NCI-H2029 (cell line): ENCODE data around the gene NOS1AP.

ENCODE experiments used
- DNase-seq: peaks from one replicate; lab custom pipeline; 2025; lab: John Stamatoyannopoulos, UW

Gene NOS1AP

DNA sequence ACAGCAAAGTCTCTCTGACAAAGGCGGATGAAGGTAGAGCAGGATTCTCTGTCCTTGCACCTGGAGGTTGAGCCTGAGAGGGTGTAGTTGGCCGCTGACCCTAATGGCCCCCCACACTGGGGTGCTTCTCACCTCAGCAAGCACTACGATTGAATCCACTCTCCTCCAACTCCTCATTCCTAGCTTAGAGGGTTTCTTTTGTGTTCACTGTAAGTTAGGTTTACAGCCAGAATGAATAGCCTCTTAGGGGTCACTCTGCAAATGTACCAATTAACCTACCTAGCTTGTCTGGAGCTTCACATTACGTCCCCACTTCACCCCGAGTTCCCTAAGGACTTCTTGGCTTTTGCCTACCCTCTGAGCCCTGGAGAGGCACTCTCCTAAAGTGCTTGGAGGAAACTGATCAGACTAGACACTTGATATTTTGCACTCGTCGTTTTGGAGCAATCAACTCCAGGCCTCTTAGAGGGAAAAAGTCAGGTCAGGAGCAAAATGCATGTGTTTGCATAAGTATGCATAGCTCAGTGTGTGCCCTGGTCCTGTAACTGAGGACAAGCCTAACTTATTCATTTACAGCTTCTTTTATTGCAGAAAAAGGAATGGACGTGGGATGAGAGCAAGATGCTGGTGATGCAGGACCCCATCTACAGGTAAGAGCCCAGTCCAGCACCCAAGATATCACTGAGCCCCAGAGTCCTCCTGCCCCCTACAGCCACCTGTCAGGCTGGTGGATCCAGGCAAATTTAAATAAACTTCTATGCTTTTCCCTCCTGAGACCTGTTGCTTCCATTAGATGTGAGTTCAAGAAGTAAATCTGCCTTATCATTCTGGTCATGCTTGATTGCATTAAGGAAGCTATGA is 230.8 kb downstream of the NOS1AP start:
- no peak for DNase-seq

- DNase-seq: no peak
These were observed 232.2 kb downstream of the NOS1AP start for GRCh38 chr1:162301696-162302095.

- DNase-seq: no peak
These were observed 233.0 kb downstream of the NOS1AP start for GRCh38 chr1:162302306-162303003.

DNA sequence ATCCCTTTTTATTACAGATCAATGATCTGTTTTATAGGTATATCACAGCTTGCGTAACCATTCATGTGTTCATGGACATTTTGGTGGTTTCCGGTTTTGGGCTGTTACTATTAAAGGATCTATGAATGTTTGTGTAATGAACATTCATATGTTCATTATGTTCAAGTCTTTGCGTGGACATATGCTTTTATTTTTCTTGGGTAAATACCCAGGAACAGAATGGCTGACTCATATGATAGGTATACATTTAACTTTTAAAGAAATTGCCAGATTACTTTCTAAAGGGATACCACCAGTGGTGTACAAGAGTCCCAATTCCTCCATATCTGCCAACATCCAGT is 233.5 kb downstream of the NOS1AP start:
- DNase-seq: no peak

GRCh38 chr1:162304736-162305135 is 235.2 kb downstream of the NOS1AP start:
- DNase-seq: no peak

DNA sequence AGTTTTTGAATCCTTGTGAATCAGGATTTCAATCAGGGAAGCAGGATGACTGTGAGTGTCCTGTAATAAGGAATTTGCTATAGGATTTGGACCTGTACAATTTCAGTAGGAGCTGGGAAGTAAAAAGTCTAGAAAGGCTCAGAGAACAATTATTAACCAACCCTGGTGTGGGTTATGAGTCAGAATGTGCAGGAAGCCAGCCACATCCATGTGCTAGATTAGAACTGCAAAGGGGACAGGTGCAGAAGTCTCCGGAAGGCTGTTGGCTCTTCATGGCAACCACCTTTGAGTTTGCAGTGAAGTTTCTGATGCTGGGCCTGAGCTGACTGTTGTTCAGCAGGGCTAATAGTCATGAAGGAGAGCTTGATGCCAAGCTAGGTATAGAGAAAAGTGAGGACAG is 236.5 kb downstream of the NOS1AP start:
- DNase-seq: no peak

GRCh38 chr1:162310337-162310736 is 240.8 kb downstream of the NOS1AP start:
- DNase-seq: no peak

GRCh38 chr1:162314206-162314605 is 244.7 kb downstream of the NOS1AP start:
- DNase-seq: no peak

DNA sequence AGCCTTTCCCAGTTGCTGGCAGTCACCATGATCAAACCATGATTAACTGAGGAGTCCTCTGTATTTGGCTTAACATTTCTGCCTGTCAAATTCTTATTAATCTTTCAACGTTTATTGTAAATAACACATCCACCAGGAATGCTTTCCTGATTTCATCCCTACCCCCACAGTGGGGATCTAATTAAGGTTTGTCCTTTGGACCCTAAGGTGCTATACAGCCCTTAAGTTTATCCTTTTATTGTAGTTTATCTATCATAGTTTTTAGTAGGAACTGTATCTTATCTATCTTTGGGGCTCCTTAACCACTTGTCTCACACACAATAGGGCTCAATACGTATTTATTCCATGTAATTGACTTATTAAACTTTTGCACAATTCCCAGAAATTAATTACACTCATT is 246.2 kb downstream of the NOS1AP start:
- DNase-seq: no peak

- DNase-seq: no peak
These were observed 246.7 kb downstream of the NOS1AP start for GRCh38 chr1:162316187-162316586.

GRCh38 chr1:162317621-162318020 is 248.1 kb downstream of the NOS1AP start:
- DNase-seq: no peak

DNA sequence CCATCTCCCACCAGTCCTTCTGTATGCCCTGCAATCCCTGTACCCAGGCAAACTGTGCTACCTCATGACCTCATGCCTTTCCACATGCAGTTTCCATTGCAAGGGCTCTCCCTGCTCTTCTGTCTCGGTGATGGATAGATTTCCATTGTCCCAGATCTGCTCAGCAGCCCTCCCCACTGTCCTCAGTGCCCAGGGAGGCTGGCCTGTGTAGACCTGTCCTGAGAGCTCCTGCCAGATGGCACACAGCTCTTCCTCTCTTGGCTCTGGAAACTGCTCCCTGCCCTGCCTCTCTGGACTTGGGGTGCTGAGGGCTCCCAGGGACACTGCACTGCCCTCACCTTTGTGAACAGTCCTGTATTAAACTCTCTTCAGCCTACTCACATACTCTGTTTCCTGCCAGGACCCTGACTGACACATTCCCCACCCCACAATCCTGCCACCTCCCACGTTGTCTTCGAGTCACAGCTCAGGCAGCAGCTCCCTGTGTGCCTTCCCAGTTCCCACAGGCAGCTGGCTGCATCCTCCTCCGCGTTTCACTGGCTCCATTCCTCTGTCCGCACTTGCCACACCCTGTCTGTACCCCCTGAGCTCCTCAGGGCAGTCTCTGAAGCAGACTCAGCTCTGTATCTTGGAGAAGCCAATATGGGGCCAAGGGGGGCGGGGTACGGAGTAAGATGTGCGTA is 250.1 kb downstream of the NOS1AP start:
- DNase-seq: no peak

DNA sequence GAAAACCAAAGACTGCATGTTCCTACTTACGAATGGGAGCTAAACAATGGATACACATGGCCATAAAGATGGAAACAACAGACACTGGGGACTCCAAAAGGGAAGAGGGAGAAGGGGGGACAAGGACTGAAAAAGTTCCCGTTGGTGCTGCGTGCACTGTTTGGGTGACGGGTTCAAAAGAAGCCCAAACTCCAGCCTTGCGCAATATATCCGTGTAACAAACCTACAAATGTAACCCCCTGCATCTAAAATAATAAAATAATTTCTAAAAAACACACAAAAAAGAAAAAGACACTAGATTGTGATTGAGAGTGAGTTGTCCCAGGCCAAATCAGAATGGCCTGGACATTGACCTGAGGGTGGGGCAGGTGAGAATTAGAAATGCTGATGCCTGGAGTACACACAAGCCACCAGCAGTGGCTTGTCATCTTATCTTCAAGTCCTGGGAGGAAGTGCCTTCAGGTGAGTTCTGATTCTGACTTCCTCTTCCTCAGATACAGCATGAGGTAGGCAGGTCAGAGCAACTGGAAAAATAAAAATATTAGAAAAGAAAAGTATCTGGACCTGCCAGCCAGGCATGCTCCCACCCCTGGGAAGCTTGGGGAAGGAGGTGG is 252.4 kb downstream of the NOS1AP start:
- DNase-seq: no peak

DNA sequence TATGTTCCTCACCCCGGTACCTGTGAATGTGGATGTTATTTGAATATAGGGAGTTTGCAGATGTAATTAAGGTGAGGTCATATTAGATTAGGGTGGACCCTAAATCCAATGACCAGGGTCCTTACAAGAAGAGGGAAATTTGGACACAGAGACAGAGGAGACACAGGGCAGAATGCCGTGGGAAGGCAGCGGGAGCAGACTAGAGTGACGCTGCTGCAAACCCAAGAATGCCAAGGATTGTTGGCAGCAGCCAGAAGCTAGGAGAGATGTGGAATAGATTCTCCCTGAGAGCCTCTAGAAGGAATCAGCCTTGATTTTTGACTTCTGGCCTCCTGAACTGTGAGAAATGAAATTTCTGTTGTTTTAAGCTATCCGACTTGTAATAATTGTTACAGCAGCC is 253.5 kb downstream of the NOS1AP start:
- DNase-seq: no peak

- DNase-seq: no peak
These were observed 254.9 kb downstream of the NOS1AP start for GRCh38 chr1:162324396-162324795.

- no peak for DNase-seq
These were observed 257.1 kb downstream of the NOS1AP start for GRCh38 chr1:162326559-162326958.

DNA sequence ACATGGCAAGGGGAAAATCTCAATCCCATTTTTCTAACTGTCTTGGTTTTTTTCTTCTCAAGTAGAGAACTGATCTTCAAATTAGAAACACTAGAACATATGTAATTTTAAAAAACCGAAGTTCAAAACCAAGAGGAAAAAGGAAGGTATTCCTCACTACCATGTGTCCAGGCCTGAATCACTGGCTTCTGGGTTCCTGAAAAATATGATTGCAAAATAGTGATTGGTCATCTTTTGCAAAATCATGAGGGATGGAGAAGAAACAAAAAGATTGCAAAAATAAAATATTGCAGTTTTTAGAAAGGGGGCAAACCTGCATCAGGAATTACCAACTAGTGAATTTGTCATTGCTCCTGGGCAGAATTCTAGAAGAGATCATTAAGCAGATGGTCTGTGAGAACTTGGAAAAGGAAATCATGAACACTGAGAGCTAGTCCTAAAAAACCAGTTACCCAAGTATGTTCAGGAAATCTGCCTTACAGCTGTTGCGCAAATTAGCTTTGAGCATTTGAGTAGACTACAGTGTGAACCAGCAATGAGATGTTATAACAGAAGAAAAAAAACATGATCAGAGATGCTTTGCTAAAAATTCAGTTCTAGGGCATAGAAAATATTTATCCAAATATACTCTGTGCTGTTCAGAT is 257.8 kb downstream of the NOS1AP start:
- DNase-seq: no peak

- DNase-seq: no peak
These were observed 258.3 kb downstream of the NOS1AP start for GRCh38 chr1:162327788-162328165.

- DNase-seq: peak; percentile 90
These were observed 259.0 kb downstream of the NOS1AP start for GRCh38 chr1:162328512-162328911.

- no peak for DNase-seq
These were observed 260.3 kb downstream of the NOS1AP start for GRCh38 chr1:162329826-162330225.

DNA sequence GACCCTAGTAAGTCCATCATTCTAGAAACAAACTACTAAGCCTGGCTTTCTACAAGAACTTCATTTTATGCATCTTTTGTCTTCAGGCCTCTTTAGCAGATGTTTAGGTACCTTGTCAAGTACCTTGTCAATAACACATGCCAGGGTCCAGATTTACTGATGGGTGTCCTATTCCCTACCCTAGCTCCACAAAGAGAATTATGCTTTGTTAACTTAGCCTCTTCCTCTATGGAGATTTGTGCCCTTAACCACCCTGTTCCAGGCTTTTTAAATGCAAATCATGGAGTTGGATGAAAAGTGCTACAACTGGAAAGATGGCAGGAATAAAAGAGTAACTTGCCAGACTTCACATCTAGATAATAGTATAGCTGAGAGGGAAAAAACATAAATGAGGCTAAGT is 264.5 kb downstream of the NOS1AP start:
- no peak for DNase-seq

- no peak for DNase-seq
These were observed 265.6 kb downstream of the NOS1AP start for GRCh38 chr1:162335126-162335525.
